ENCODE results near the gene RILPL1. TPM values are rescaled to one million over a fixed set of nuclear protein-coding genes. Genes with fewer than 3 reads are reported as not detected.

Gene RILPL1
- total RNA-seq, 1 experiment from 2014 or later, result 18.8 TPM

GRCh38 chr12:123529686-123530085 lies 3.8 kb downstream of the RILPL1 start:
- H3K4me1 ChIP-seq (ENCODE audit: insufficient read depth, low read length), result peaks cover 12% of the 10 kb centered on the region; the same call in 1 of the 2 replicates
- ChIA-PET POLR2A (ENCODE audit: unreplicated experiment) (no interaction called here), CTCF (no interaction called here)
- H3K9me3 ChIP-seq (ENCODE audit: low read length), result no peaks in the 10 kb centered on the region
- no peaks in the 10 kb centered on the region for H3F3A ChIP-seq (ENCODE audit: low read length, unreplicated experiment)
- H4K20me1 ChIP-seq (ENCODE audit: low read length), result no peaks in the 10 kb centered on the region
- intact Hi-C loops (cut with micrococcal nuclease), result no loop called here
- H2AFZ ChIP-seq (ENCODE audit: low read length), result no peak overlapping the region
- H3K4me3 ChIP-seq (ENCODE audit: low read length), result no peak overlapping the region
- no peak overlapping the region for H3K9ac ChIP-seq (ENCODE audit: low read length)
- H3K79me2 ChIP-seq (ENCODE audit: low read length), result peaks cover 19% of the 10 kb centered on the region
- no peaks in the 10 kb centered on the region for H3K27me3 ChIP-seq (ENCODE audit: low read length)
- TF ChIP-seq EZH2 (IDR thresholded peaks at IDR 0.05; ENCODE audit: low read length, unreplicated experiment) (no peak), EZH2phosphoT487 (IDR thresholded peaks at IDR 0.05; ENCODE audit: borderline replicate concordance, low read length) (no peak)
- TF ChIP-seq, protein P1, sequence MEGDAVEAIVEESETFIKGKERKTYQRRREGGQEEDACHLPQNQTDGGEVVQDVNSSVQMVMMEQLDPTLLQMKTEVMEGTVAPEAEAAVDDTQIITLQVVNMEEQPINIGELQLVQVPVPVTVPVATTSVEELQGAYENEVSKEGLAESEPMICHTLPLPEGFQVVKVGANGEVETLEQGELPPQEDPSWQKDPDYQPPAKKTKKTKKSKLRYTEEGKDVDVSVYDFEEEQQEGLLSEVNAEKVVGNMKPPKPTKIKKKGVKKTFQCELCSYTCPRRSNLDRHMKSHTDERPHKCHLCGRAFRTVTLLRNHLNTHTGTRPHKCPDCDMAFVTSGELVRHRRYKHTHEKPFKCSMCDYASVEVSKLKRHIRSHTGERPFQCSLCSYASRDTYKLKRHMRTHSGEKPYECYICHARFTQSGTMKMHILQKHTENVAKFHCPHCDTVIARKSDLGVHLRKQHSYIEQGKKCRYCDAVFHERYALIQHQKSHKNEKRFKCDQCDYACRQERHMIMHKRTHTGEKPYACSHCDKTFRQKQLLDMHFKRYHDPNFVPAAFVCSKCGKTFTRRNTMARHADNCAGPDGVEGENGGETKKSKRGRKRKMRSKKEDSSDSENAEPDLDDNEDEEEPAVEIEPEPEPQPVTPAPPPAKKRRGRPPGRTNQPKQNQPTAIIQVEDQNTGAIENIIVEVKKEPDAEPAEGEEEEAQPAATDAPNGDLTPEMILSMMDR (conservative IDR thresholded peaks at IDR 0.05; ENCODE audit: low read depth, low read length), result no peak
- no peak for DNase-seq
- BruUV-seq (replicated peaks), result no TSS peak
- ATAC-seq, result no peak
- H3K9me2 ChIP-seq (replicated peaks; ENCODE audit: low read length), result no peaks in the 10 kb centered on the region
- no peak overlapping the region for H3K27ac ChIP-seq (ENCODE audit: low read length)
- H3K4me2 ChIP-seq (ENCODE audit: low read length), result no peak overlapping the region
- no peaks in the 10 kb centered on the region for H3K36me3 ChIP-seq (ENCODE audit: low read depth, low read length)

GRCh38 chr12:123528858-123529257 lies 4.7 kb downstream of the RILPL1 start:
- Histone ChIP-seq H2AFZ (ENCODE audit: low read length) (no peak overlapping the region), H3K79me2 (ENCODE audit: low read length) (peaks cover 19% of the 10 kb centered on the region), H3F3A (ENCODE audit: low read length, unreplicated experiment) (no peaks in the 10 kb centered on the region), H4K20me1 (ENCODE audit: low read length) (no peaks in the 10 kb centered on the region), H3K4me2 (ENCODE audit: low read length) (no peak overlapping the region), H3K4me1 (ENCODE audit: insufficient read depth, low read length) (peaks cover 12% of the 10 kb centered on the region; the same call in 1 of the 2 replicates), H3K27ac (ENCODE audit: low read length) (no peak overlapping the region), H3K9me3 (ENCODE audit: low read length) (no peaks in the 10 kb centered on the region), H3K9me2 (replicated peaks; ENCODE audit: low read length) (no peaks in the 10 kb centered on the region), H3K4me3 (ENCODE audit: low read length) (no peak overlapping the region), H3K36me3 (ENCODE audit: low read depth, low read length) (no peaks in the 10 kb centered on the region), H3K27me3 (ENCODE audit: low read length) (no peaks in the 10 kb centered on the region), H3K9ac (ENCODE audit: low read length) (no peak overlapping the region)
- POLR2A ChIA-PET (ENCODE audit: unreplicated experiment), result no interaction called here
- TF ChIP-seq EZH2phosphoT487 (IDR thresholded peaks at IDR 0.05; ENCODE audit: borderline replicate concordance, low read length) (no peak), EZH2 (IDR thresholded peaks at IDR 0.05; ENCODE audit: low read length, unreplicated experiment) (no peak)
- TF ChIP-seq, protein P1 (conservative IDR thresholded peaks at IDR 0.05; ENCODE audit: low read depth, low read length), result no peak
- BruUV-seq (replicated peaks), result no TSS peak
- intact Hi-C loops (cut with micrococcal nuclease), result no loop called here
- ATAC-seq, result no peak
- DNase-seq, result no peak
- CTCF ChIA-PET, result no interaction called here

GRCh38 chr12:123526542-123527080 lies 6.9 kb downstream of the RILPL1 start:
- Histone ChIP-seq H2AFZ (ENCODE audit: low read length) (no peak overlapping the region), H3K9me3 (ENCODE audit: low read length) (no peaks in the 10 kb centered on the region), H3K36me3 (ENCODE audit: low read depth, low read length) (no peaks in the 10 kb centered on the region; the same call in 1 of the 2 replicates), H3K79me2 (ENCODE audit: low read length) (peaks cover 2% of the 10 kb centered on the region), H3K27ac (ENCODE audit: low read length) (no peak overlapping the region), H3K9ac (ENCODE audit: low read length) (no peak overlapping the region), H3K27me3 (ENCODE audit: low read length) (no peaks in the 10 kb centered on the region), H4K20me1 (ENCODE audit: low read length) (no peaks in the 10 kb centered on the region), H3K4me3 (ENCODE audit: low read length) (no peak overlapping the region), H3K4me1 (ENCODE audit: insufficient read depth, low read length) (0 out of 2 replicates have a peak, but pooled peaks cover under 1% of the 10 kb centered on the region), H3F3A (ENCODE audit: low read length, unreplicated experiment) (no peaks in the 10 kb centered on the region), H3K4me2 (ENCODE audit: low read length) (no peak overlapping the region), H3K9me2 (replicated peaks; ENCODE audit: low read length) (no peaks in the 10 kb centered on the region)
- no peak for ATAC-seq
- CTCF ChIA-PET, result no interaction called here
- DNase-seq, result no peak
- POLR2A ChIA-PET (ENCODE audit: unreplicated experiment), result no interaction called here
- intact Hi-C loops (cut with micrococcal nuclease), result no loop called here
- BruUV-seq (replicated peaks), result no TSS peak
- TF ChIP-seq, protein P1 (conservative IDR thresholded peaks at IDR 0.05; ENCODE audit: low read depth, low read length), result no peak

All from PC-3 (cell line).